Measurements from ENCODE around the gene IPCEF1. TPM values are rescaled to one million over a fixed set of nuclear protein-coding genes. Genes with fewer than 3 reads are reported as not detected.
"Not testable (repeated sequence)": the region's sequence is repeated elsewhere in the genome, so short reads cannot be mapped to it uniquely, and the experiment has no call there.

Gene IPCEF1
- total RNA-seq, 1 experiment from 2014 or later = 0.54 TPM

DNA sequence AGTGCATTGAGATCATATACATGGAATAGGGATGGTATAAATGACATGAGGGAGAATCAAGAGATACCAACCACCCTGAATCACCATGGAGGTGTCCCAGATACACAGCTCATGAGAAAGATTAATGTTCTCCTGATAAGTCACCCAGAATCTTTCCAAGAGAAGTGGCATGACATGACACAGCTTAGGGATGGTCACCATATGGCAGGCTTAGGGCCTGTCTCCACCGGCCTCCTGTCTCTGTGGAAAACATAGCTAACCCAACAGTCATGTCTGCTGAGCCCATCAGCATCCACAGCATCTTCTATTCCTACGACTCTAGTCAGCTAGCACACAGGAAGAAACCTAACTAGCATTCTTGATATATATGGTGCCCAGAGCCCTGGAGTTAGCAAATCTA lies 133.3 kb downstream of the IPCEF1 start:
- no peak for DNase-seq (ENCODE audit: low spot score)

DNA sequence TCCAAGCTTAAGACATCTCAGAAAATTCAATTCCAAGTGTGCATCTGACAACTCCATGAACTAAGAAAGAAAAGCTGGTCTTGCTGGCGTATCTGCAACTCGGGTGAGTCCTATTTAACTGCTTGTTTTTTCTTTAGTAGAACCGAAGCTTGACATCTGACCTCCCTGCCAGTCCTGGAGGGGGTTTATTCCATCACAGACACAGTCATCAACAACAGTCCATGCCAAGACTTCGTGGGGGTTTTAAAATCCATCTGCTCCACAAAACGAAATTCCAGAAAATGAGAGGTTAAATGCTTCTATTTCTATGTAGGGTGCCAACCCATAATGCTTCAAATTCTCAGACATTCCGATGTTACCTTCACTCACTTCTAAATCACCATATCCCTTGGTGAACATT lies 133.9 kb downstream of the IPCEF1 start:
- DNase-seq (ENCODE audit: low spot score) = no peak

DNA sequence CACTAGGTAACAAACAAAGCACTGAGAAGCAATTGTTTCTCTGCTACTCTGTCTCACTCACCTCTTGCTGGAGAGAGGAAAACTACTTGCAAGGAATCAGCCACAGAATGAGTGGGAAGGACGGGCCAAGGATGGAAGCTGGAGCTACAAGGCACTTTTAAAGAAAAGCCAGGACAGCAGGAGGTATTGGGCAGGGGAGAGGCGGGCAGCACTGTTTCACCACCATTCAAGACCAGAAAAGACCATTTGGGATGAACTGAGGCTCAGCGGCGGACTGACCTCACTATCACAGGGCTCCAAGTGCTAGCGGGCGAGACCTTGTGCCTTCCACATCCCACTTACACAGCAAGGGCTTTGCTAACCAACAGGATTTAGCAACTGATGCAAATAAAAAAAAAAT lies 137.4 kb downstream of the IPCEF1 start:
- DNase-seq (ENCODE audit: low spot score) = no peak

DNA sequence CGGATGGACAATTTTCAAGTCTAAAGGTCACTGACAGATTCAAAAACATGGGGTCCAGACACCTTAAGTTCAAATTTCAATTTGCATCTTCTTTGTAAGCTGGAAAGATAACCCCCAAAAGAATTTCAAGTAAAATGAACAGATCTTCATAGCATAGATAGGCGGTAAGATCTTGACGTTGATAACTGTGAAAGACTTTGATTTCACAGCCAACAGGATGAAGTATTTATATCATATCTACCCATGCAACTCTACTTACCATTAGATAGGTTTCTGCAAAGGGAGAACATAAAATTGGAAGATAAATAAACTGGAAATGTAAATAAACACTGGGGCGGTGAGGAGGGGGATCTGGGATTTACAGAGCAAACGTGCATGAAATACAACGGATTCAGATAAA lies 137.8 kb downstream of the IPCEF1 start:
- DNase-seq (ENCODE audit: low spot score) = no peak

DNA sequence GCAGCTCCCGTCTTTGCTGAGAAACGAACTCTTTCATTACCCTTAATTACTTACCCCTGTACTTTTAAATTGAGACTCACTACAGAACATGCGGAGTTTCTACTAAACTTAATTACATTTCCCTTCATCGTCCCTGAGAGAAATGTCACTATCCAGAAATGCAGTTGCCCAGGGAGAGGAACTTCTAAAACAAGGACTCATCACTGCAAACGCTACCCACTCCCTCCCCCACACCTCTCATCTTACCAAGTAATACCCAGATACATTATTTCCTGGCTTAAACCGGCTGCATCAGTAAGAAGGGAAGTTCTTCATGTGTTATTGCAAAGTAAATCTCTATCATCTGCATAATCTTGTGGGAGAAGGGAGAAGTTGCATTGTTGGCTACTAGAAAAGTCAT lies 138.3 kb downstream of the IPCEF1 start:
- DNase-seq (ENCODE audit: low spot score) = no peak

DNA sequence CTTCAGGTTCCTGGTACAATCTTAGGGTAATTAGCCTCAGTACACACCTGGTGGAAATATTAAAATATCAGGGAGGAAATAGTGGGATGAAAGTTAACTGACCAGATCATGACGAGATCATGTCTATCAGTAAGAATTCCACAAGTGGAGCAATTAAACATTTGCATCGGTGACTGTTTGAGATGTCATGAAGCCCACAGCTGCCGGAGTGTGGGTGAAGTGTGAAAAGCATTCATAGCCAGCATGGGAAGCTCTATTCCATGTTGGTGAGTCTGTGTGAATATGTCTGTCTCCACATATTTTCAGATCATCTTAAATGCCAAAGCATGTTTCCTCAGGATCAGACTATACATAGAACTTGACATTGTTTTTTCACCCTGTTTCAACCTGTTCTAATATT lies 142.8 kb downstream of the IPCEF1 start:
- no peak for DNase-seq (ENCODE audit: low spot score)

DNA sequence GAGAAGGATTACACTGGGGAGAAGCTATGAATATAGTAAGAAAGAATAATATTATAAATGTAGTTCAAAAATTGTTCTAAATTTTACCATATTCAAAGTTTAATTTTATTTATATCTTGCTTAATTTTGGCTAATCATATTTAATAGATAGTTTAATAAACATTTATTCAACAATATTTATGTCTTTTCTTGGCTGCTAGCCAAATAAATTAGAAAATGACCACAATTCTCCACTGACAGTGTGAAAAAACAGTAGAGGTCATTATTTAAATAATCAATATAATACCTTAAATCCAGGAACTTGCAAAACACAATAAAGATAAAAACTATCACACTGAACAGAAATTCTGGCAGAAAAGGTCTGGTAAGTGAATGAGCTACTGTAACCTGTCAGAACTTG lies 145.9 kb downstream of the IPCEF1 start:
- DNase-seq (ENCODE audit: low spot score) = no peak

DNA sequence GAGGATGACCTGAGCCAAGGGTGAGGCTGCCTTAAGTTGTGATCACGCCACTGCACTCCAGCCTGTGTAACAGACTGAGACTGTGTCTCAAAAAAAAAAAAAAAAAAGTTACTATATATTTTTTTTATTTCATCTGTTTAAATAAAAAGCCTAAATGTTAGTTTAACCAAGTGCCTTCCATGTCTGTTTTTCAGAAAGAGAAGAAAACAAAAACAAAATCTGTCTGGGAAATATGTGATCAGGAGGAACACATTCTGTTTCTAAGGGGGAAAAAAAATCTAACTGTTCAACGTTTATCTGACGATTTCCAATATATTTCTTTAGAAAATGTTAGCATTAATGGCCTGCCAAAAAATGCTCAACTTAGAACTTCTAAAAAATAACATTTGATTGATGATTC lies 147.0 kb downstream of the IPCEF1 start:
- DNase-seq (ENCODE audit: low spot score) = no peak

DNA sequence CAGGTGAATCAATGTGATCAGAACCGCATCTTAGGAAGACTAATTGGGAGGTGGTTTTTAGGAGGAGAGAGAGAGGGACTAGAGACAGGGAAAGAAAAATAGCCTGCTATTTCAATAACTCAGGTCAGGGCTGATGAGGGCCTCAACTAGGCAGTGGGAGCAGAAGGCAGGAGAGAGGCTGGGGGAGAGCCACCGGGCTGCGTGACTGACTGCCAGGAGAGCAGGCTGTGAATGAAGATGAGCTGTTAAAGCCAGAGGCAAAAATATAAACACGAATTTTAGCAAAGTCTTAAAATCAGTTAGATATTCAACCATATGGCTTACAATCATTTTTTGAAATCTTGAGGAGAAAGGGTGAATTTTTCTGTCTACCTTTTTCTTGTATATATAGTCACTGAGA lies 149.6 kb downstream of the IPCEF1 start:
- no peak for DNase-seq (ENCODE audit: low spot score)

DNA sequence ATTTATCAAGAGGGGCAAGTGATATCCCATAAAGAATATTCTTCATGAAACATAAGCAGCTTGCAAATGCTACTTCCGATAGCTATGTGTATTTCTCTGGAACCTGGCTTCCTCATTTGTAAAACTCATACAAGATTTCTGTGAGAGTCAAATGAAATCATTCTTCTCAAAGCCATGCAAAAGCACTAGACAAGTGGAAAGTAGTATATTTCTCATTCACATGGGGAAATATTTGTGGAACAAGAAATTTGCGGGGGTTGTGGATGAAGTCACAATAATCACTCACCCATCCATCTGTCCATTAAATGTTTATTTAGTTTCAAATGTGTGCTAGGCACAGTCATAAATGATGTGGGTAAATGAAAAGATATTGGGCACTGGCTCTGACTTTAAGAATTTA lies 150.5 kb downstream of the IPCEF1 start:
- no peak for DNase-seq (ENCODE audit: low spot score)

DNA sequence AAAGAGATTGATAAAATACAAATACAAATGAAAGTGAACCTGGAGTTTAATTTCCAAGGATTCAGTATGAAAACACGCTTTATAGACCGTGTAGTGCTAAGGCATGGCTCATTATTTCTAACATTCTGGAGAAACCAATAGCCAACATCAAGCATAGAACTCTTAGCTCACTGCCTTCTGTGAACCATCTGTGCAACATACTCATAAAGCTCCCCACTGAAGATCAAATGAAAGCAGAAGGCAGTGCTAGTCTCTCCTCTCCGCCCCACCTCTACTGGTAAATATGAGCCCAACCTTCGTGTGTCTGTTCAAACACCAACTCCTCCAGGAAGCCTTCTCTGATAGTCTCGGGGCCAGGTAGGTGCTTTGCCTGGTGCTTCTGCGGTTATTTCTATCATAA lies 153.6 kb downstream of the IPCEF1 start:
- no peak for DNase-seq (ENCODE audit: low spot score)

DNA sequence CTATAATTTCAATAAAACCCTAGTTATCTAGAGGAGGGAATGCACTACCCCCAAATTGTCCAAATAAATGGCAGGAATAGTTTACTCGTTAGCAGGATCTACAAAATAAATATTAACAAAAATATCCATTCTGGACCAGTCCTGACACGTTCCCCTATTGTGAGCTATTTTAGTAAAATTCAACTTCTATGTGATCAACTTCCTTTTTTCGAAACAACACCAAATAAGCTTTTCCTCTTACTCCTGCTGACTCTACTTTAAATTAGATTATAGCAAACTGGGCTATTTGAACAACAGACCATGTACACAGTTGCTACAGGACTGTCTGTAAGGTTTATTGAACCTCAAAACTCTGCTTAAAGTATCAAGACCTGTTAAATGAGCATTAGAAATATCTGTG lies 154.3 kb downstream of the IPCEF1 start:
- no peak for DNase-seq (ENCODE audit: low spot score)

DNA sequence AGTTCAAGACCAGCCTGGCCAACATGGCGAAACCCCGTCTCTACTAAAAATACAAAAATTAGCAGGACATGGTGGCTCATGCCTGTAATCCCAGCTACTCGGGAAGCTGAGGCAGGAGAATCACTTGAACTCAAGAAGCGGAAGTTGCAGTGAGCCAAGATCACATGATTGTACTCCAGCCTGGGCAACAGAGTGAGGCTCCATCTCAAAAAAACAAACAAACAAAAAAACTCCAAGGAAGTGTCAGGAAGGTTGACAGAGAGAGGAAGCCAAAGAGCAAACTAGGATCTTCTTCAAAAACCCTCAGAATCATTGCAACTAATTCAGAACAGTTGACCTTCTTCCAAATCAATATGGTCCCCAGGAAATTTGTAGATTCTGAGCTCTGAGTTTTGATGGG lies 154.9 kb downstream of the IPCEF1 start:
- not testable (repeated sequence) for DNase-seq (ENCODE audit: low spot score)

DNA sequence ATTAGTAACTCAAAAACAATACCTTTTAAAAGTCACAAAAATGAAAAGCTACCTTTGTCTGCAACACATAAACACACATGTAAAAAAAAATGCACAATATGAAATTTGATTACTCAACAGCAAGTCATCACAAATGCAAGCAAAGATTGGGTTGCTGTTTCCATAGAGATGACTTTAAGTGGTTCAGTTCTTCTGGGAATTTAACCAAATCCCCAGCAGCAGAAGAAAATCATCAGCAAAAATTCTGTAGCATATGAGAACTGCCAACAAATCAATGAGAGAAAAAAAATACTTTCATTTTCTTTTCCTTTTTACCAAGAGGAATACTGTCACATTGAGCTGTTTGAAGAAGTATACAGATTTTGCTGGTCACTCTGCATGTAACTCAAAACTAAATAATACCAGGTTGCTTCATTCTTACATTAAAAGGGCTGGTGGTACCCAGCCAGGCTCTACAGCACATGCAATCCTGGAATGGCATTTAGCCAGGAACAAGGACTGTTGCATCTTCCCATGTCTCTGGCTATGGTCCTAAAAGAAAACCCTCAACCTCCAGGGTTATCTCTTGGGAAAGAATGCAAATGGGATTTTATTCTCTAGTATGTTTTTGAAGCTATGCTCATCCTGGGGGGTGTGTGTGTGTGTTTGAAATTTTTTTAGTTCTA lies 159.3 kb downstream of the IPCEF1 start:
- DNase-seq (ENCODE audit: low spot score) = no peak

DNA sequence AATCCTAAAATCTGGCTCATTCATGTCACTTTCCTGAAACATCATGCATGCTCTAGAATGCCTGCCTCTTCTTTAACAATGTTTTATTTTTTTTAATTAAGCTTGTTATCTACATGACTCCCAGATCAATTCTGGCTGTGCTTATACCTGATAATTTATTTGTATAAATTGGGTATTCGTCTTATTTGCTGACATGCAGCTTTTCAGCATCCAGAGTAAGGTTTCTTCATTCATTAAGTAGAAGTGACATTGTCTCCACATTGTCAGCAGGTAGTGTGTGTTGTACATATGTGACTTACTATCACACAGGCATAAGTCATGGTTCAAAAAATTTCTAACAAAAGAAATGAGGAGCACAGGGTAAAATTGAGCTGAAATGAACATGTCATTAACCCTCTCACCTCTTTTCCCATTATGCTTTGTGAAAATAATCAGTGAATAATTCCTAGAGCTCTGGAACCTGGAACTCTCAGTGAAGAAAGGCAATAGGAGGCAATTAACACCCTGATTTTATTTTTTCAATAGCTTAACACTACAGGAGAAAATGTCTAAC lies 160.2 kb downstream of the IPCEF1 start:
- no peak for DNase-seq (ENCODE audit: low spot score)

DNA sequence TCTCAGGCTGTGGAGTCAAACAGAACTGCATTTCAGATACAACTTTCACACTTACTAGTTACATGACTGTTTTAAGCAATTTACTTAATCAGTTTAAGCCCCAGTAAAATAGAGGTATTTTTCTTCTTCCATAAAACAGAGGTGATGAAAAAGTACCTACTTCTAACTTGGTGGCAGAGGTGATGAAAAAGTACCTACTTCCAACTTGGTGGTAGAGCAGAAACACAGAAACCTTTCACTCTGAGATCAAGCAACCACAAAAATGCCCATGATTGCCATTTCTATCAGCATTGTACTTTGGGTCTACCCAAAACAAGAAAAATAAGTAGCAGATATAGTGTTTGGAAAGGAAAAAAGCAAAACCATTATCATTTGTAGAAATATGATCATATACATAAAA lies 168.9 kb downstream of the IPCEF1 start:
- no peak for DNase-seq (ENCODE audit: low spot score)

DNA sequence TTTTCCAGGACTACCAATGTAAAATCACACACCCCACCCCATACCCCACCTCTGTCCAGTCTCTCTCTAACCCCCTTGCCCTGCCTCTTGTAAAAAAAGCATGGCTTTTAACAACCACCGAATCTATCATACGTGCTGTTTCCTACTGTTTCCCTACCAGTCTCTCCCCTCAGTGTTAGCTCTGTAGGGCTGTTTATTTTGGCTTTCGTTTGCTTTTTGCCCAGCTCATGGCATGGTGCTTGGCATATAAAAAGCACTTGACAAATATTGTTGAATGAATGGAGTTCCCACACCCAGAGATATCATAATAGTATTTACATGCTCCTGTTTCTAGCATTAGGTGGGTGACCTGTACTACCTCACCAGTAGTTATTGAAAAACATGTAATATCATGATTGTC lies 169.4 kb downstream of the IPCEF1 start:
- DNase-seq (ENCODE audit: low spot score) = no peak

DNA sequence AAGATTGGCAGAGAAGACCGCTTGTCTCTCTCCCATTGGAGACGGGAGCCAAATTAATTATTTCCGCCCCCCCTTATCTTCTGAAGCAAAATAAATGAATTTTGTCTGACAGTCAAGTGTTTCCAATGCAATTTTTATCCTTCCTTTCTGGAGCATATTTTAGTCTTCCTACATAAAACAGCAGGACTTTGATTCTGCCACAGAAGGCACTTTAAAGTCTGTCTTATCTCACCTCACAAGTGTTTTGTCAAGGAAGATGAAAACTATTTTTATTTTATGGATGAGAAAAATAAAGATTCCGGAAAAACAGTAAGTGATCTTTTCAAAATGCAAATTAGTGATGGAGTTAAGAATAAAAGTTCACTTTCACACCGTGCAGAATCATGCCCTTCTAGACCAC lies 177.2 kb downstream of the IPCEF1 start:
- DNase-seq (ENCODE audit: low spot score) = no peak

DNA sequence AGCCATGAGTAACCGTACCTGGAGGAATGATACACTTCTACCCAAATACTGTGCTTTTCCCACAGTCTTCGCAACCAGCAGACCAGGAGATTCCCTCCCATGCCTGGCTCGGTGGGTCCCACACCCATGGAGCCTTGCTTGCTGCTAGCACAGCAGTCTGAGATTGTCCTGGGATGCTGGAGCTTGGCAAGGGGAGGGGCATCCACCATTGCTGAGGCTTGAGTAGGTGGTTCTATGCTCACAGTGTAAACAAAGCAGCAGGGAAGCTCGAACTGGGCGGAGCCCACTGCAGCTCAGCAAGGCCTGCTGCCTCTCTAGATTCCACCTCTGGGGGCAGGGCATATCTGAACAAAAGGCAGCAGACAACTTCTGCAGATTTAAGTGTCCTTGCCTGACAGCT lies 184.2 kb downstream of the IPCEF1 start:
- not testable (repeated sequence) for DNase-seq (ENCODE audit: low spot score)

DNA sequence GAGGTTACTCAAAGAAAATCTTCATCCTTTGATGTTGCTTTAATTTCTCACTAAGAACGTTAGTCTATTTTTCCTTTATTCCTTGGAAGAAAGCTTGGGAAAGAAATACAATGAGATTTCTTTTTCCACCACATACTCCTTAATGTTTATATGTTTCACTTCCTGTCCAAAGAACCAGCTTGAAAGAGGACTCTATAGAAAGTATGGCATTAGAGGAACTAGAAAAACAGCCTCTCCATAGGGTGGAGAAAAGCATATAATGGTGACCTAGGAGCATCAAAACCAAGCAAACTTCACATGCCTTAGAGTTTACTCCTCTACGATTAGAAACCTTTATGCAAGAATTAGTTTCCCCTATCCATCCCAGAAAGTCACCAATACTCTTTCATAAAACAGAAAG lies 186.5 kb downstream of the IPCEF1 start:
- no peak for DNase-seq (ENCODE audit: low spot score)

DNA sequence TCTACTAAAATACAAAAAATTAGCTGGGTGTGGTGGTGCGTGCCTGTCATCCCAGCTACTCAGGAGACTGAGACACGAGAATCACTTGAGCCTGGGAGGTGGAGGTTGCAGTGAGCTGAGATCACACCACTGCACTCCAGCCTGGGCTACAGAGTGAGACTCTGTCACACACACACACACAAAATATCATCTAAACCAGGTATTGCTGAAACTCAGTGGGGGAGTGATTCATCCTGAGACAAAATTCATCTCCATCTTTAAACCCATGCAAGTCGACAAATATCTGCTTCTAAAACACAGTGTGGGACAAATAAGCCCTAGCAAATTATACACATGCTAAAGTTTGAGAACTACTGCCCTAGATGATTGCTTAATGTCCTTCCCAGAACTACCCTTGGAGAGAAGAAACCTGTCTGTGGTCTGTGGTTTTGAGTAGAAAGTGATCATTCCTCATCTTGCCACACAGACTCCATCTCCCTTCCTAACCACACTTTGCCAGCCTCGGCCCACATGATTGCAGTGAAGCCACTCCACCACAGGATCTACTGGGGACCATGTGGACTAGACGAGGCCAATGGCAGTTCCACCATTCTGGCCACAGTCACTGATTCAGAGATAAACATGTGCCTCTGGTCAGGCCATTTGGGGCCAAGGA lies 187.3 kb downstream of the IPCEF1 start:
- peak; percentile 86 for DNase-seq (ENCODE audit: low spot score)

DNA sequence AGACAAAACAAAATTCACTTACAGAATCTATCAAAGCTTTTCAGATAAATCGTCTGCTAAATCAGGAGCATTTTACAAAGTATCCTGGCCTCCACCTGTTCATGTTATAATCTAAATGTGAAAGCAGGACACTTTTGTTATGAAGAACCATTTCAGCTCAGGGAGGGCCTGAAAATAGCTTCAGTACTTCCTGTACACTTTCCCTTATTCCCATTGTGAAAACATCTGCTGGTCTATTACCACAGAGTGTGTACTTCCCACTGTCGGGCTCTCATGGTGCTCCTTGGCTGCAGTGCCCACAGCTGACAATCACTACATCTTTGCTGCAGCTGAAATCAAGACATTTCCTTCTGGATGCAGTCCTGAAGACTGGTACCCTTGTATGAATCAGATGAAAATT lies 189.5 kb downstream of the IPCEF1 start:
- no peak for DNase-seq (ENCODE audit: low spot score)

DNA sequence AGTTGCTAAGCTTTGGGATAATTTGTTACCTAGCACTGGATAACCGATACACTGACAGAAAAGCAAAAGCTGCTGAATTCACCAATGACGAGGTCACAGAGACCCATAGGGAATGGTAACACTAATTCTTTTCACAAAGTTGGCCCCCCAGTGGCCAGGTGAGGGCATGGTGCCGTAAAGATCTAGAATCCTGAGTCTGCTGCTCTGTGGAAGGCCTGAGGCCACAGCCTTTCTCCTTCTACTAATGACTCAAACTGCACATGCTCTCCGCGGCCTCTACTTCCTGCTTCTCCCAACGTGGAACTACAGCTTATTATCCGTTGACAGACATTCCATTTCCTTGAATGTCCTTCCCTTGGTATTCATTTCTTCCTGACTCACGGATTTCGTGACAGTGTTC lies 190.5 kb downstream of the IPCEF1 start:
- no peak for DNase-seq (ENCODE audit: low spot score)

DNA sequence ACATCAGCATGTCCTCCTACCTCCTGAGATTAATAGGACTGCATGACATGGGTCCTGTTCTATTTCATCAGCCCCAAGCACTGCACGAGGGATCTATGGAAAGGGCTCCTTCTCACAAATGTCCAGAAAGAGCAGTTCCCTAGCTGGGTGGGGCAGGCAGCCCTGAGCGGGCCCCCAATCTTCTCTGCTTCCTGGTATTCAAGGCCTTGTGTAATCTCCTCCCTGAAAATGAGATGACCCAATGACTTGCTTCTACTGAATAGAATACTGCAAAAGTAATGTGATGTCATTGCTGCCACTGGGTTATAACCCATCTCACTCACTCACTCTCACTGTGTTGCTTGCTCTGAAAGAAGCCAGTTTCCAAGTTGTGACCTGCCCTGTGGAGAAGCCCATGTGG lies 191.1 kb downstream of the IPCEF1 start:
- DNase-seq (ENCODE audit: low spot score) = no peak

Measured in H4 (cell line).